ENCODE results near the gene MRPL28.
"Not testable (repeated sequence)": the region's sequence is repeated elsewhere in the genome, so short reads cannot be mapped to it uniquely, and the experiment has no call there.

Gene MRPL28

GRCh38 chr16:389352-389751, 19.0 kb upstream of the MRPL28 start:
- no peak for DNase-seq

GRCh38 chr16:387761-388666, 17.7 kb upstream of the MRPL28 start:
- not testable (repeated sequence) for DNase-seq

- DNase-seq = no peak
These were observed 16.4 kb upstream of the MRPL28 start for GRCh38 chr16:386641-387156.

DNA sequence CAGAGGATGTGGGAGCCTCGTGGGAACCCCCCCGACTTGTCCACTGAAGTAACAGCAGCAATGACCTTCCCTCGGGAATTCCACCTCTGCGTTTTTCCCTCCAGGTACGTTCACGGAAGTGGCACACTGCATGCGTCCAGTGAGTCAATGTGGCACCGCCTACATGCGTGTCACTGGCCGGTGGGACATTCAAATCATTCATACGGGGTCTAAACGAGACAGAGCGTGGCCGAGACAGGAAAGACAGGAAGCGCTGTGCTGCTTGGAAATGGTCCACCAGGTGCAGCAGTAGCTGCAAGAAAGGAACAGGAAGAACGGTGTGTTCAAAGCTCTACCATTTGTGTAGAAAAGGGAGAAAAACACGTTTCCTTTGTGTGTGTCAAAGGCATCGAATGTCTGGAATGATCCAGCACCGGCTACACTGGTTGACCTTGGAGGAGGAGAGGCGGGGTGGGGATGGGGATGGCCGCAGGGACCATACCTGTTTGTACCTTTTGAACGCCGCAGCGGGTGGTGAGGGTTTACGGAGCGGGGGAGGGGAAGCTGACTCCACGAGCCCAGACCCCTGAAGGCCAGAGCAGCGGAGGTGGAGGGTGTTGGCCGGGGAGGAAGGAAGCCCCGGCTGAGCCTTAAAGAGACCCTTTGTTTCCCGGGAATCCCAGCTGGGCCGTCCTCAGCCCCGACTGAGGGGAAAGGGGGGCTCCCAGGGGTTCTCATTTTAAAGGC, 13.2 kb upstream of the MRPL28 start:
- peak in 2 of 5 donors; percentile 34 to 43 for DNase-seq

- DNase-seq = peak; percentile 52 to 73 (median 61)
These were observed 11.7 kb upstream of the MRPL28 start, which contains the start of gene PGAP6 for GRCh38 chr16:381789-382717. Gene PGAP6, minus strand, starts transcription at chr16:381978. Its CDS starts 157 bp downstream, at chr16:381821.

DNA sequence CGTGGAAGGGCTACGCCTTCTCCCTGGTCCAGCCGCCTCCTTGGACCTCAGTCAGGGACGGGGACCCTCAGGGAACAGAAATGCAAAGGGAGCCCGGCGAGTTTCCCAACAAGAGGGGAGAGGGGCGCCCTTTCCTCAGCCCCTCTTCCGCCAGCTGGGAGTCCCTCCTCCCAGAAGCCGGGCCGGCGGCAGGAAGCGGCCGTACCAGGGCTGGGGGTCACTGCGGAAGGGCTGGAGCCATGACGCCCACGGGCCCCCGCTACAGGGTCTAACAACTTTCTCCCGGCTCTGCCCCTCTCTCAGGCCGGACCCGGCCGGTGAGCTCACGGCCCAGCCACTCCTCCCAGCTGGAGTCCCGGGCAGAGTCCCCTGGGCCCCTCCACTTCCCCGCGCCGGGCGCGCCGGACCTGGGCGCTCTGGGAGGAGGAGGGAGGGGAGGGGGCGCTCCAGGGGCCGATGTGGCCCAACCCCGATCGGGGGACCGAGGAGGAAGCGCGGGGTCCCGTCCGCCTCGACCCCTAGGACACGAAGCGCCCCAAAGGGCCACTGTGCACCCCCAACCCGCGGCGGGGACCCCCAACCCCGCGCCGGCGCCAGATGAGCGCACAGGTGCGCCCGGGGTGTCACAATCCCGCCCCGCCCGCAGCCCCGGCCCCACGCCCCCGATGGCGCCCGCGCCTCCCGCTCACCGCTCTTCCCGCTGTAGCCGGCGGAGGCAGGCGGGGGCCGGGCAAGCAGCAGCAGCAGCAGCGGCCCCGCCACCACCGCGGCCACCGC, 10.9 kb upstream of the MRPL28 start:
- peak in 1 of 5 donors; percentile 32 for DNase-seq

DNA sequence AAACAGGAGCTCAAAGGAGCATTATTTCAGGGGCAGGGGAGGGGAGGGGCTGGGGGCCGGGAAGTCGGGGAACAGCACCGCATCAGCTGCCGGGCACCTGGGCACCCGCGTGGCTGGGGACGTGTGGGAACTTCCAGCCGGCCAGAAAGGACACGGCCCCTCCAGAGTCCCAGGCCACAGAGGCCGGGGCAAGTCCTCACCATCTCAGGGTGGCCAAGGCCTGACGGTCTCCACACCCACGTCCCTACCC, 10.3 kb upstream of the MRPL28 start:
- DNase-seq = no peak

DNA sequence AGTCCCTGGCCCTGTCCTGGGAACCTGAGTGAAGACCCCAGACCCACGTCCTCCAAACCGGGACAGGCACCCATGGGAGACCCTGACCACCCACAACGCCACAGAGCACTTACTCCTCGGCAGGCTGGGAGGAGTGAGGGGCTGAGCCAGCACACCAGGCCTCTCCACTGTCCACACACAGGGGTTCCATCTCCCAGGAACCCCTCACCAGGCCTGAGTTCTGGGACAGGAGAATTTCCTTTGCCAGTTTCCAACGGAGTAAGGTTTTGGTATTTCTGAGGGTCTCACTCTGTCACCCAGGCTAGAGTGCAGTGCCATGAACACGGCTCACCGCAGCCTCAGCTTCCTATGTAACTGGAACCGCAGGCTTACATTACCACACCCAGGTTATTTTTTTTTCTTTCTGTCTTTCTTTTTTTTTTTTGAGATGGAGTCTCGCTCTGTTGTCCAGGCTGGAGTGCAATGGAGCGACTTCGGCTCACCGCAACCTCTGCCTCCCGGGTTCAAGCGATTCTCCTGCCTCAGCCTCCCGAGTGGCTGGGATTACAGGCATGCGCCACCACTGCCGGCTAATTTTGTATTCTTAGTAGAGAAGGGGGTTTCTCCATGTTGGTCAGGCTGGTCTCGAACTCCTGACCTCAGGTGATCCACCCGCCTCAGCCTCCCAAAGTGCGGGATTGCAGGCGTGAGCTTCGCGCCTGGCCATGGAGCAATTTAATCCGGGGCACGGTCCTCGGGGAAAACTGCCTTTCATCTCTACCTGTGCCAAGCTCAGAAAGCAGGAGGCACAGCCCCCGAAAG, 9.8 kb upstream of the MRPL28 start:
- DNase-seq = no peak

DNA sequence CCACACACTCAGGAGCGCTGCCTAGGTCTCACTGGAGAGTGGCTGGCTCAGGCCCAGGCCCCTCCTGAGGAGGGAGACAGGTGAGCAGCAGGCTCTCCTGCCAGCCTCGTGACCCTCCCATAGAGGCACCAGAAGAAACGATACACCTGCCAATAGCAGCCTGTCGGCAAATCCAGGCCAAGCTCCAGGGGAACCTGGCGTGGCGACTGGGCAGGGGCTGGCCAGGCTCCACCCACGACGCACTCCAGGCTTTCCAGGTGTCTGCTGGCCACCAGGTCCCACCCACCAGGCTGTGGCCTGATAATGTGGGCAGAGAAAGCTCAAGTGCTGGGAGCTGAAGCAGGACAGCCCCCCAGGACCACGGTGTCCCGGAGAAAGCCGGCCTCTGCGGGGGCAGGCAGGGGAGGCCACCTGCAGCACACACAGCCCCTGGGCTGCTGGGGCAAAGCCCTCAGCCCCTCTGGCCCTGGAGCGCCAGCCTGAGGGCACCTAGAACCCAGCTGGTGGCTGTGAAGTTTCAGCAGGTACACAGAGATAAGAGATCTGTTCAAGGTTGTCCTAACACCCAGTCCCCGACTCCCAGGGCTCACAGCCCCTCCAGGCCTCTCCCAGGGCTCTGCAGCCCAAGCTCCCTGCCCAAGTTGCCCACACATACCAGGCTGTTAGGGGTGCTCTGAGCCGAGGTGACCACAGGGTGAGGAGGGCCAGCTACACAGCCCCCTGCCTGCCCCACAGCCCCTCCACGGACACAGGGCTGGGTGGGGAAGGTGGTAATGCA, 9.0 kb upstream of the MRPL28 start:
- DNase-seq = no peak

GRCh38 chr16:378821-379182, 8.5 kb upstream of the MRPL28 start:
- no peak for DNase-seq

DNA sequence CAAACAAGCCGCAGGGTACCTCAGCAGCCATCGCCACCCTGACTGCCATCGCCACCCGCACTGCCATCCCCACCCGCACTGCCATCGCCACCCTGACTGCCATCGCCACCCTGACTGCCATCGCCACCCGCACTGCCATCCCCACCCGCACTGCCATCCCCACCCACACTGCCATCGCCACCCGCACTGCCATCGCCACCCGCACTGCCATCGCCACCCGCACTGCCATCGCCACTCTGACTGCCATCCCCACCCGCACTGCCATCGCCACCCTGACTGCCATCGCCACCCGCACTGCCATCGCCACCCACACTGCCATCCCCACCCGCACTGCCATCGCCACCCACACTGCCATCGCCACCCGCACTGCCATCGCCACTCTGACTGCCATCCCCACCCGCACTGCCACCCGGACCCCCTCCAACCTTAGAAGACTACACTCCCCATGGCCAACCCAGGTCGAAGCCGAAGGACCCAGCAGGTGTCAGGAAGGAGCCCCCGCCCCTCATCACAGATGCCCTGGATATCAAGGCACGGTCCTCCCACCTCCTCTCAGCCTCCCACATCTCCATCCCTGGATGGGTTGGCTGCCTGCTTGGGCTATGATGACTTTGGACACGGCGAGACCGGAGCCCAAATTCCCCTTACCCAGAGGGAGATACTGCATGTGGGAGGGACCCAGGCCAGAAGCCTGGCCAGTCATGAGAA, 7.9 kb upstream of the MRPL28 start:
- not testable (repeated sequence) for DNase-seq

DNA sequence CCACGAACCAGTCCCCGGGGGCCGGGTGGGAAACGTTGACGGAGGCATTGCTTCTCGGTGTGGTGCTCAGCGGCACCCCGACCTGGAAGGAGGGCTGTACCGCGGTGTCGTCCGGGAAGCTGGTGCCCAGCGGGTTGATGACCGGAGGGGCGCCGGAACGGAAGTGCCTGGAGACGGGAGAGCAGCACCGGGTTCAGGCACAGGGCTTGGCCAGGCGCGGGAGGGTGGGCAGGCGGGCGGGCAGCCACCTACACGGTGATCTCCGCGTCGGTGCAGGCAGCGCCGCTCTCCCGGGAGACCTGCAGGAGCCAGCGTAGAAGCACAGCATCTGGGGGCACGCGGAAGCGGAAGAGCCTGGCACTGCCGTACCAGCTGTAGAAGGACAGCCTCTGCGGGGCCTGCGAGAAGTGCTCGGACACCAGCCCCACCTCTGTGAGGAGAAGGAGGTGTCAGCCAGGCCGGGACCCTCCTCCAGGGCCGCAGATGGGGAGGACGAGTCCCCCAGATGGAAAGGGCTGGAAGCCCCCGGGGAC, 7.1 kb upstream of the MRPL28 start:
- DNase-seq = no peak

GRCh38 chr16:376817-377418, 6.6 kb upstream of the MRPL28 start:
- DNase-seq = no peak

- DNase-seq = no peak
These were observed 5.8 kb upstream of the MRPL28 start for GRCh38 chr16:375927-376816.

DNA sequence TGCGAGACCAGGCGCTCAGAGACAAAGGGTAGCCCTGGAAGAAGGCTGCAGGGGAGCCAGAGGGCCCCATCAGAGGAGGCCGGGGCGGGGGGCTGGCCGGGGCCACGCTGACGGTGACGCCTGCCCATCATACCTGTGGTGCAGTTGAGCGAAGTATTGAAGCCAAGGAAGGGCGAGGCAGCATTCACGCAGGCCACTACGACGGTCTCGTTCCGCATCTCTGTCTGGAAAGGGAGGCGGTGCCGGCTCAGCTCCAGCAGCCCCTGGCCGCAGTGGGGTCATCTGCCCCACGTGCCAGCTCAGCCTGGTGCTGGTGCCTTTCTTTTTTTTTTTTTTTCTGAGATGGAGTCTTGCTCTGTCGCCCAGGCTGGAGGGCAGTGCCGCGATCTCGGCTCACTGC, 4.9 kb upstream of the MRPL28 start:
- no peak for DNase-seq

DNA sequence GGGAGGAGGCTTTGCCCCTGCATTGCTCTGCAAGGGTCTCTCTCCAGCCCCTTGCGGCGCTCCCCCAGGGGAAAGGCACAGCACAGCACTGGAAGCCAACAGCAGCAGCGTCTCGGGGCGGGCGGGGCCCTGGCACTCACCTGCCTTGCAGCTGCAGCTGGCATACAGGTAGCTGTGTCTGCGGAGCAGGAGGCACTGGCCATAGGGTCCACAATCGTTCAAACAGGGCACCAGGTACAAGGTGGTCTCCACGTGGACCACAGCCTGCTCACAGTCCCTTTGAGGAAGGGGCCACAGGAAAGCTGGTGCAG, 4.2 kb upstream of the MRPL28 start:
- DNase-seq = no peak

DNA sequence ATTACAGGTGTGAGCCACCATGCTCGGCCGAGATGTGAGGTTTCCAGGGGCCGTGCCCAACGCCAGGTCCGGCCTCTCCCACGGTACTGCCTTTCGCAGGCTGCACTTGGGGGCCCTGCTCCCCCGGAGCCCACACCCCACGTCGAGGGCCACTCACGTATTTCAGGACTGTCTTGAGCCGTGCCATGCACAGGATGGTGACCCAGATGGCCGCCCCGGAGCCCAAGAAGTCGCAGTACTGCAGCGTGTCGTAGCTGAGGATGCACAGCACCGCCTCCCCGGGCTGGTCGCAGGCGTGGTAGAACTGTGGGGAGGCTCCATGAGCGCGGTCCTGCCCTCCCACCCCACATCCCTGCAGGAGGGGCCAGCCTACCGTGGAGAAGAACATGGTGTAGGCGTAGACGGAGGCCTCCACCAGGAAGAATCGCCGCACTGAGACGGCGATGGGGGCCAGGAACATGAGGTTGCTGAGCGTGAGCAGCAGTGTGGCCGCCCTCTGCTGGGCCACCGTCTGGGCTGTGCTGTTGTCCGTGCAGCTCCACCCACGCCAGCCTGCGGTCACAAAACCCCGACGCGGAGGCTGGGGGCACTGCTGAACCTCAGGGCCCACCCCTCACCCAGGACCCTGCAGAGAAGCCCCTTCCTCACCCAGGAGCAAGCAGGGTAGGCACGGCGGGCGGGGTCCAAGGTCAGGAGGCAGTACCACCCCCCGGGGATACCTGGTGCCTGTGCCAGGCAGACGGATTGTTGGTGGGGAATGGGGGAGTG, 3.7 kb upstream of the MRPL28 start:
- no peak for DNase-seq

All from T-helper 1 cell (primary cell).